Measurements from ENCODE around the gene MLNR. TPM values are rescaled to one million over a fixed set of nuclear protein-coding genes. Genes with fewer than 3 reads are reported as not detected.

Gene MLNR
- total and polyA plus RNA-seq, 9 of the 15 experiments (the other 6 are each of a cell fraction or from before 2014, with no cell fraction given): not detected

DNA sequence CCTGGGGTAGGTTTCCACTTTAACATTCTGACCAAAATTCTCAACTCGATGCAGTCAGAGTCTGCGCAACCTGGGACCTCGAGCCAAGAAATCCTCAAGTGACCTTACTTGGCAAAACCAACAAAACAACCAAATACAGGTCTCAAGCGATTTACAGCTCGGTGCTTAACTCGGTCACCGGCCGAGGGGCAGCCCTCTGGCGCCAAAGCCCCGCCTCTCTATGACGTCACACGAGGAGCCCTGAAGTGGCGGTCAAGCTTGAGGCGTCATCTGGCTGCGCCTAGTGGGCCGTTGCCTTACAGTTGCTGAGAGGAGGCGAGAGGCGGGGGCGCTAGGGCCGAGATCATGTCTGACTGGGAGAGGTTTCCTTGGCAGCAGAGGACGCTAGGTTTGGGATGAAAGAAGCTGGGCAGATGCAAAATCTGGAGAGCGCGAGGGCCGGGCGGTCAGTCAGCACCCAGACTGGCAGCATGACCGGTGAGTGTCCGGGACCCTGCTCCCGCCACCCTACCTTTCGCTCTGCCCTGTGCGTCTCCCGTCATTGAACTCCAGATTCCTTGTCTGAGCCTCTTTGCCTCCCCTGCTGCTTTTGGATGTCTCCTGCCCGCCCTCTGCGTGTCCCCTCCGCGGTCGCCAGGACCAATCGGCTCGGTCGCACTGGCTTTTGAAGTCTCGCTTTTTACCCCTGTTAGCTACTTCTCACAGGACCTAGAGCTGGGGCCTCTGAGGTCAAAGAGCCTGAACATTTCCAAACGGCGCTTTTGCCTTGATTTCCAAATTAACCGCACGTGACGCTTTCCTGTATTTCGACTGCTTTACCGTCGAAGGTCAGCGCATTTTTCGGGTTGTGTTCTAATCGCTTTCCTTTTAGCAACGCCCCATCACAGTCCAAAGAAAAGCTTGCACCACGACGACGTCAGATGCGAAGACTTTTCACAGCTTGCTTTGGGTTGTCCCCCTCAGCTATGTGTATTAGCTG is 27.8 kb downstream of the MLNR start, which contains the start of gene CDADC1 (continued):
- no peak for TF ChIP-seq MXD1 (CRISPR knock-in tag; IDR thresholded peaks at IDR 0.05; ENCODE audit: borderline replicate concordance, poor library complexity, severe bottlenecking)
- no peak for TF ChIP-seq ZBTB8A (IDR thresholded peaks at IDR 0.05; ENCODE audit: partially characterized antibody)
- TF ChIP-seq SREBF1 (IDR thresholded peaks at IDR 0.05; ENCODE audit: borderline replicate concordance, low read depth, low read length): 0 out of 2 replicates have a peak, but pooled peaks have one; percentile 12
- TF ChIP-seq STAG1 (CRISPR knock-in tag; IDR thresholded peaks at IDR 0.05; ENCODE audit: borderline replicate concordance): no peak
- TF ChIP-seq ARHGAP35 (IDR thresholded peaks at IDR 0.05; ENCODE audit: partially characterized antibody): no peak
- no peak for TF ChIP-seq ARID2 (IDR thresholded peaks at IDR 0.05)
- TF ChIP-seq CHCHD3 (CRISPR knock-in tag; IDR thresholded peaks at IDR 0.05): 0 out of 2 replicates have a peak, but pooled peaks have one; percentile 30
- no peak for TF ChIP-seq TRIM28 (IDR thresholded peaks at IDR 0.05)
- TF ChIP-seq CSDE1 (IDR thresholded peaks at IDR 0.05): peak in 1 of 2 experiments; percentile 82; a peak in 2 of 4 replicates
- TF ChIP-seq TFAM (CRISPR knock-in tag; conservative IDR thresholded peaks at IDR 0.05): no peak
- no peak for TF ChIP-seq SLC30A9 (CRISPR knock-in tag; IDR thresholded peaks at IDR 0.05)
- no peak for TF ChIP-seq ZNF3 (CRISPR knock-in tag; IDR thresholded peaks at IDR 0.05)
- no peak for TF ChIP-seq NR2C2 (CRISPR knock-in tag; IDR thresholded peaks at IDR 0.05)
- TF ChIP-seq NR2C2 (tag; IDR thresholded peaks at IDR 0.05): peak; percentile 50
- TF ChIP-seq NFXL1 (CRISPR knock-in tag; IDR thresholded peaks at IDR 0.05): no peak
- TF ChIP-seq SMARCE1 (IDR thresholded peaks at IDR 0.05): no peak
- TF ChIP-seq, protein P1, sequence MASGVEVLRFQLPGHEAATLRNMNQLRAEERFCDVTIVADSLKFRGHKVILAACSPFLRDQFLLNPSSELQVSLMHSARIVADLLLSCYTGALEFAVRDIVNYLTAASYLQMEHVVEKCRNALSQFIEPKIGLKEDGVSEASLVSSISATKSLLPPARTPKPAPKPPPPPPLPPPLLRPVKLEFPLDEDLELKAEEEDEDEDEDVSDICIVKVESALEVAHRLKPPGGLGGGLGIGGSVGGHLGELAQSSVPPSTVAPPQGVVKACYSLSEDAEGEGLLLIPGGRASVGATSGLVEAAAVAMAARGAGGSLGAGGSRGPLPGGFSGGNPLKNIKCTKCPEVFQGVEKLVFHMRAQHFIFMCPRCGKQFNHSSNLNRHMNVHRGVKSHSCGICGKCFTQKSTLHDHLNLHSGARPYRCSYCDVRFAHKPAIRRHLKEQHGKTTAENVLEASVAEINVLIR (CRISPR knock-in tag; IDR thresholded peaks at IDR 0.05): peak; percentile 95
- no peak for TF ChIP-seq ZNF707 (CRISPR knock-in tag; conservative IDR thresholded peaks at IDR 0.05)
- no peak for TF ChIP-seq IRF1 (CRISPR knock-in tag; IDR thresholded peaks at IDR 0.05; ENCODE audit: borderline replicate concordance)
- TF ChIP-seq, protein P2, sequence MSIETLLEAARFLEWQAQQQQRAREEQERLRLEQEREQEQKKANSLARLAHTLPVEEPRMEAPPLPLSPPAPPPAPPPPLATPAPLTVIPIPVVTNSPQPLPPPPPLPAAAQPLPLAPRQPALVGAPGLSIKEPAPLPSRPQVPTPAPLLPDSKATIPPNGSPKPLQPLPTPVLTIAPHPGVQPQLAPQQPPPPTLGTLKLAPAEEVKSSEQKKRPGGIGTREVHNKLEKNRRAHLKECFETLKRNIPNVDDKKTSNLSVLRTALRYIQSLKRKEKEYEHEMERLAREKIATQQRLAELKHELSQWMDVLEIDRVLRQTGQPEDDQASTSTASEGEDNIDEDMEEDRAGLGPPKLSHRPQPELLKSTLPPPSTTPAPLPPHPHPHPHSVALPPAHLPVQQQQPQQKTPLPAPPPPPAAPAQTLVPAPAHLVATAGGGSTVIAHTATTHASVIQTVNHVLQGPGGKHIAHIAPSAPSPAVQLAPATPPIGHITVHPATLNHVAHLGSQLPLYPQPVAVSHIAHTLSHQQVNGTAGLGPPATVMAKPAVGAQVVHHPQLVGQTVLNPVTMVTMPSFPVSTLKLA (conservative IDR thresholded peaks at IDR 0.05): peak; percentile 52 to 75
- TF ChIP-seq, protein P3, sequence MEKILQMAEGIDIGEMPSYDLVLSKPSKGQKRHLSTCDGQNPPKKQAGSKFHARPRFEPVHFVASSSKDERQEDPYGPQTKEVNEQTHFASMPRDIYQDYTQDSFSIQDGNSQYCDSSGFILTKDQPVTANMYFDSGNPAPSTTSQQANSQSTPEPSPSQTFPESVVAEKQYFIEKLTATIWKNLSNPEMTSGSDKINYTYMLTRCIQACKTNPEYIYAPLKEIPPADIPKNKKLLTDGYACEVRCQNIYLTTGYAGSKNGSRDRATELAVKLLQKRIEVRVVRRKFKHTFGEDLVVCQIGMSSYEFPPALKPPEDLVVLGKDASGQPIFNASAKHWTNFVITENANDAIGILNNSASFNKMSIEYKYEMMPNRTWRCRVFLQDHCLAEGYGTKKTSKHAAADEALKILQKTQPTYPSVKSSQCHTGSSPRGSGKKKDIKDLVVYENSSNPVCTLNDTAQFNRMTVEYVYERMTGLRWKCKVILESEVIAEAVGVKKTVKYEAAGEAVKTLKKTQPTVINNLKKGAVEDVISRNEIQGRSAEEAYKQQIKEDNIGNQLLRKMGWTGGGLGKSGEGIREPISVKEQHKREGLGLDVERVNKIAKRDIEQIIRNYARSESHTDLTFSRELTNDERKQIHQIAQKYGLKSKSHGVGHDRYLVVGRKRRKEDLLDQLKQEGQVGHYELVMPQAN (IDR thresholded peaks at IDR 0.05; ENCODE audit: borderline replicate concordance): peak; percentile 90
- no peak for TF ChIP-seq PURB (CRISPR knock-in tag; IDR thresholded peaks at IDR 0.05; ENCODE audit: low read depth)
